H9 (cell line): Measurements from ENCODE around the gene KRTAP10-6. TPM values are rescaled to one million over a fixed set of nuclear protein-coding genes. Genes with fewer than 3 reads are reported as not detected.

ENCODE experiments used
- DNase-seq: peaks from one replicate; pipeline ENCODE4 v3.0.0-alpha.2; 2017
- H2AFZ ChIP-seq: one replicate; pipeline ENCODE4 v1.6.1; 2013; ENCODE audit warnings: mild to moderate bottlenecking, low read length, control low read depth, moderate library complexity
- H2AK5ac ChIP-seq: 2 replicates; pipeline ENCODE4 v1.6.1; 2013; ENCODE audit warnings: low read length, control low read depth, mixed read lengths; ENCODE audit not compliant: insufficient read length
- H2BK120ac ChIP-seq: one replicate; pipeline ENCODE4 v1.6.1; 2013; ENCODE audit warnings: low read depth, mild to moderate bottlenecking, low read length, control low read depth, inconsistent platforms; ENCODE audit not compliant: poor library complexity, severe bottlenecking
- H2BK12ac ChIP-seq: 2 replicates; pipeline ENCODE4 v1.6.1; 2013; ENCODE audit warnings: low read length, control low read depth, mixed read lengths, low read depth; ENCODE audit not compliant: insufficient read length
- H2BK15ac ChIP-seq: 2 replicates; pipeline ENCODE4 v1.6.1; 2013; ENCODE audit warnings: low read depth, low read length, control low read depth
- H2BK20ac ChIP-seq: one replicate; pipeline ENCODE4 v1.6.1; 2013; ENCODE audit warnings: low read depth, mild to moderate bottlenecking, low read length, control low read depth, inconsistent platforms; ENCODE audit not compliant: poor library complexity, severe bottlenecking
- H2BK5ac ChIP-seq: 2 replicates; pipeline ENCODE4 v1.6.1; 2013; ENCODE audit warnings: low read length, control low read depth, mixed read lengths; ENCODE audit not compliant: insufficient read length
- H3K14ac ChIP-seq: 2 replicates; pipeline ENCODE4 v1.6.1; 2013; ENCODE audit warnings: low read length, control low read depth; ENCODE audit not compliant: insufficient read depth
- H3K18ac ChIP-seq: 2 replicates; pipeline ENCODE4 v1.6.1; 2013; ENCODE audit warnings: low read depth, mild to moderate bottlenecking, mixed read lengths, low read length, control low read depth; ENCODE audit not compliant: insufficient read length
- H3K23ac ChIP-seq: 2 replicates; pipeline ENCODE4 v1.6.1; 2013; ENCODE audit warnings: low read length, control low read depth, mixed read lengths, low read depth; ENCODE audit not compliant: insufficient read length
- H3K23me2 ChIP-seq: 2 replicates; pipeline ENCODE4 v1.6.1; 2013; ENCODE audit warnings: low read depth, mild to moderate bottlenecking, mixed read lengths, low read length, control low read depth; ENCODE audit not compliant: insufficient read length, poor library complexity, severe bottlenecking
- H3K27ac ChIP-seq: 2 replicates; pipeline ENCODE4 v1.5.1; 2013; ENCODE audit warnings: low read length, control low read depth, mixed read lengths, low read depth; ENCODE audit not compliant: insufficient read length
- H3K27me3 ChIP-seq: 2 replicates; pipeline ENCODE4 v1.6.1; 2013; ENCODE audit warnings: low read length, control low read depth, inconsistent platforms; ENCODE audit not compliant: insufficient read depth
- H3K4ac ChIP-seq: 2 replicates; pipeline ENCODE4 v1.6.1; 2013; ENCODE audit warnings: low read depth, mild to moderate bottlenecking, control low read depth, inconsistent platforms, low read length, moderate library complexity
- H3K4me1 ChIP-seq: 2 replicates; pipeline ENCODE4 v1.6.1; 2013; ENCODE audit warnings: low read length, control low read depth, inconsistent platforms; ENCODE audit not compliant: insufficient read depth
- H3K4me2 ChIP-seq: 2 replicates; pipeline ENCODE4 v1.6.1; 2013; ENCODE audit warnings: low read length, control low read depth, mixed read lengths; ENCODE audit not compliant: insufficient read length, insufficient read depth
- H3K56ac ChIP-seq: 2 replicates; pipeline ENCODE4 v1.6.1; 2013; ENCODE audit warnings: low read depth, mild to moderate bottlenecking, mixed read lengths, low read length, control low read depth; ENCODE audit not compliant: insufficient read length
- H3K79me1 ChIP-seq: 2 replicates; pipeline ENCODE4 v1.6.1; 2013; ENCODE audit warnings: low read depth, mild to moderate bottlenecking, moderate library complexity, low read length, control low read depth, inconsistent platforms; ENCODE audit not compliant: insufficient read depth, poor library complexity, severe bottlenecking
- H3K79me2 ChIP-seq: 2 replicates; pipeline ENCODE4 v1.6.1; 2013; ENCODE audit warnings: low read length, control low read depth, inconsistent platforms; ENCODE audit not compliant: insufficient read depth
- H3K9ac ChIP-seq: 2 replicates; pipeline ENCODE4 v1.6.1; 2013; ENCODE audit warnings: low read length, control low read depth, mixed read lengths; ENCODE audit not compliant: insufficient read length; ENCODE audit errors: extremely low read depth
- H3K9me3 ChIP-seq: one replicate; pipeline ENCODE4 v1.6.1; 2013; ENCODE audit warnings: low read depth, low read length, inconsistent platforms; ENCODE audit not compliant: control insufficient read depth
- H3T11ph ChIP-seq: one replicate; pipeline ENCODE4 v1.6.1; 2013; ENCODE audit warnings: mild to moderate bottlenecking, low read length, control low read depth, inconsistent platforms
- H4K20me1 ChIP-seq: one replicate; pipeline ENCODE4 v1.6.1; 2013; ENCODE audit not compliant: control insufficient read depth, insufficient read length, insufficient read depth
- H4K5ac ChIP-seq: 2 replicates; pipeline ENCODE4 v1.6.1; 2013; ENCODE audit warnings: low read depth, mild to moderate bottlenecking, mixed read lengths, low read length, control low read depth; ENCODE audit not compliant: insufficient read length
- H4K8ac ChIP-seq: replicated peaks from 2 replicates; pipeline ENCODE4 v1.6.1; 2013; ENCODE audit warnings: low read length, control low read depth, mixed read lengths, low read depth; ENCODE audit not compliant: insufficient read length
- H4K91ac ChIP-seq: 2 replicates; pipeline ENCODE4 v1.6.1; 2013; ENCODE audit warnings: low read depth, mild to moderate bottlenecking, moderate library complexity, mixed read lengths, low read length, control low read depth; ENCODE audit not compliant: insufficient read length
- H3K27ac Mint-ChIP-seq, 3 experiments: 2 replicates in 2 of 3; 3 replicates in 1 of 3; pipeline ENCODE4 v1.8.0; 2020 to 2021; ENCODE audit warnings: mixed read lengths in 3 of 3, mild to moderate bottlenecking in 1 of 3, moderate library complexity in 1 of 3
- H3K27me3 Mint-ChIP-seq: 2 replicates; pipeline ENCODE4 v1.8.0; 2021; ENCODE audit warnings: low read depth, mild to moderate bottlenecking, moderate library complexity, mixed read lengths
- H3K36me3 Mint-ChIP-seq, 3 experiments: 2 replicates in 2 of 3; 3 replicates in 1 of 3; pipeline ENCODE4 v1.8.0; 2020 to 2021; ENCODE audit warnings: low read depth in 3 of 3, mixed read lengths in 3 of 3; ENCODE audit not compliant: insufficient read depth in 1 of 3
- H3K4me1 Mint-ChIP-seq, 2 experiments: 2 replicates each; pipeline ENCODE4 v1.8.0; 2020; ENCODE audit warnings: mixed read lengths in 2 of 2
- H3K4me3 Mint-ChIP-seq, 2 experiments: 2 replicates in 1 of 2; 3 replicates in 1 of 2; pipeline ENCODE4 v1.8.0; 2020 to 2021; ENCODE audit warnings: mild to moderate bottlenecking in 2 of 2, mixed read lengths in 2 of 2, moderate library complexity in 1 of 2
- H3K9me3 Mint-ChIP-seq, 2 experiments: 2 replicates in 1 of 2; 3 replicates in 1 of 2; pipeline ENCODE4 v1.8.0; 2020; ENCODE audit warnings: mild to moderate bottlenecking in 2 of 2, mixed read lengths in 2 of 2, moderate library complexity in 1 of 2
- CTCF ChIP-seq: fragments of 200-600 bp; sonication (generic); conservative IDR thresholded peaks from 3 replicates; pipeline ENCODE4 v1.8.0; 2021; ENCODE audit warnings: antibody characterized with exemption, mild to moderate bottlenecking
- WGBS: extraction: QIAGEN DNeasy Blood & Tissue Kit; methylation state at CpG from one replicate; pipeline ENCODE4 v1.1.7; 2013; ENCODE audit warnings: missing lambda C conversion rate, low lambda C conversion rate, mixed read lengths; ENCODE audit not compliant: insufficient read length; ENCODE audit errors: extremely low coverage; 5-methylcytosine and 5-hydroxymethylcytosine counted together
- total RNA-seq: library from RNA; stranded (reverse); gene quantifications from 2 replicates; pipeline ENCODE4 v1.2.1, GENCODE V29; 2021

The KRTAP10-6 gene
- total RNA-seq, 1 experiment from 2014 or later = not detected

DNA sequence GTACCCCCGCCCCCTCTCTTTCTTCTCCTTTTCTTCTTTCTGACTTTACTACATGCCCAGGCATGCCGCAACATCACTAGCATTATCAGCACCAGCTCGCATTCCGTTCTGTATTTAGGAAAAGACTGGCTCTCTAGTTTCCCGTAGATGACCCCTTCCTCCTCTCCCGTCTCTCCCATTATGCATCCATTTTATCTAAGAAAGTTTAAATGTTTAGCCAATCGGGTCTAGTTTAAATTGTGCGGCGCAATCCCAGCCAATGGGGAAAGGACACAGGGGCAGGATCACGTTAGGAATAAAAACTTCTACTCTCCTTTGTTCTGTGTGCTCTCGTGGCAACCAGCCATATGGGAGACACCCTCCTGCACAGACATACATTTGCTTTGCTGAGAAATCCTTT, 5.8 kb upstream of the KRTAP10-6 start:
- Histone ChIP-seq H3K9ac (no peak overlapping the region), H3K14ac (peak overlapping the region; percentile 73; the same call in 1 of the 2 replicates), H4K20me1 (no peaks in the 10 kb centered on the region), H2BK12ac (no peak overlapping the region), H3K56ac (no peak overlapping the region), H3K4me1 (no peaks in the 10 kb centered on the region), H3K23me2 (no peaks in the 10 kb centered on the region), H4K5ac (no peak overlapping the region), H3K4me2 (no peak overlapping the region), H2BK15ac (no peak overlapping the region), H3K79me2 (no peaks in the 10 kb centered on the region), H3K23ac (no peak overlapping the region), H4K91ac (no peak overlapping the region), H4K8ac (no peak overlapping the region), H3K9me3 (no peaks in the 10 kb centered on the region), H3K27ac (peak overlapping the region; percentile 47), H2BK20ac (no peak overlapping the region), H3K27me3 (no peaks in the 10 kb centered on the region), H3K18ac (peak overlapping the region; percentile 73), H3K4ac (no peak overlapping the region; the same call in 1 of the 2 replicates), H2AK5ac (no peak overlapping the region), H3K79me1 (no peaks in the 10 kb centered on the region), H3T11ph (peak overlapping the region; percentile 23), H2BK5ac (no peak overlapping the region), H2BK120ac (no peak overlapping the region), H2AFZ (no peak overlapping the region)
- H3K27me3 Mint-ChIP-seq = no peaks in the 10 kb centered on the region; the same call in 1 of the 2 replicates
- DNase-seq = peak; percentile 61
- TF ChIP-seq CTCF = no peak
- H3K27ac Mint-ChIP-seq = peak overlapping the region in 2 of 3 experiments; percentile 90 to 94; a peak in 4 of 7 replicates
- H3K4me3 Mint-ChIP-seq = no peak overlapping the region
- H3K4me1 Mint-ChIP-seq = peaks cover 46 to 57% of the 10 kb centered on the region in 2 experiments
- whole genome bisulfite sequencing = no CpG with 5 or more reads among the region's 11 CpGs
- H3K36me3 Mint-ChIP-seq = peaks cover 0 to 4% (median 0%) of the 10 kb centered on the region in 3 experiments; a peak in 1 of 7 replicates
- H3K9me3 Mint-ChIP-seq = no peaks in the 10 kb centered on the region; a peak in 2 of 5 replicates
